ENCODE measurements around the gene ACTG1. TPM values are rescaled to one million over a fixed set of nuclear protein-coding genes. Genes with fewer than 3 reads are reported as not detected.
A peak's percentile ranks its signal among the peaks of the same experiment; 100 is the strongest.
"Not testable (repeated sequence)": the region's sequence is repeated elsewhere in the genome, so short reads cannot be mapped to it uniquely, and the experiment has no call there.

ACTG1 gene
- polyA plus RNA-seq, 1 donor, result 2,245 TPM

DNA sequence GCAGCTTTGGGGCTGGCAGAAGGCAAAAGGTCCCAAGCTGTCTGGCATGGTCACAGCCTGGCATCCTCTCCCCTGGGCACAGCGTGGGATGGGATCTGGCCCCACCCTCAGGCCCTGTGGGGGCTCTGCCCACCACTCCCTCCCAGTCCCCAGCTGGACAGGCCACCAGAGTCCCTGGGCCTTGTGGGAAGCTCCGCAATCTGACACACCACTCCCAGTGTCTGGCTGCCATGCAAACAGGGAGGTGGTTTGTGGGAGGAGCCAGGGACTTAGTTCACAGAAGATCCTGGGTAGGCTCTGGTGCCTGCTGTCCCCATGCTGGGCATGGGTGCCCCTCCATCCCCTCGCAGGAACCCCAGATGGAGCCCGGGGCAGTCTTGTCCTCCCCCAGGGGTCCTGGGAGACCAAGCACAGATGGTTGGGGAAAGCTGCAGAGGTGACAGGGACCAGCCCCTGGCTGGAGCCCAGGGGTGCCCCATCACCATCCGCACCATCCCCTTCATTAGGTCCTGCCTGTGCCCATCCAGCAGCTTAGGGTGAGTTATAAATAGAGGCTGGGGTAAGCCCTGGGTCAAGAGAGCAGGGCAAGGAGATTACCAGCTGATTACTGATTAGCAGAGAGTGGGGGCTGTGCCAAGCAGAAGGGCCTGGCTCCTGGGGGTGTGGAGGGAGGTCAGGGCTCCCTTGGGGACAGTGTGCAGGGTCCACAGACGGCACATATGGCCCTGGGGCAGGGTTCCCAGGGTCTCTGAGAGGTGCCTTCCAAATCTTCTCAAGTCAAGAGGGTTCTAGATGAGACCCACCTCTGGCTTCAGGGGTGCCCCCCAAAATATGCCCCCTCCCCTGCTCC, 21.8 kb upstream of the ACTG1 start:
- peaks cover 24% of the 10 kb centered on the region for H3K27me3 ChIP-seq (ENCODE audit: control insufficient read depth, insufficient read depth, low read length)
- no peak overlapping the region for H3K27ac ChIP-seq (ENCODE audit: low read length)
- H3K4me3 ChIP-seq (ENCODE audit: low read length), result no peak overlapping the region
- WGBS (ENCODE audit: insufficient coverage, low lambda C conversion rate), result no CpG with 5 or more reads among the region's 6 CpGs
- peaks cover 6% of the 10 kb centered on the region for H3K9me3 ChIP-seq (ENCODE audit: control insufficient read depth, low read depth, low read length)
- H3K36me3 ChIP-seq (ENCODE audit: control insufficient read depth, insufficient read depth, low read length), result peaks cover under 1% of the 10 kb centered on the region
- no peak for DNase-seq
- peaks cover 29% of the 10 kb centered on the region for H3K4me1 ChIP-seq (ENCODE audit: control insufficient read depth, insufficient read depth, low read length)

DNA sequence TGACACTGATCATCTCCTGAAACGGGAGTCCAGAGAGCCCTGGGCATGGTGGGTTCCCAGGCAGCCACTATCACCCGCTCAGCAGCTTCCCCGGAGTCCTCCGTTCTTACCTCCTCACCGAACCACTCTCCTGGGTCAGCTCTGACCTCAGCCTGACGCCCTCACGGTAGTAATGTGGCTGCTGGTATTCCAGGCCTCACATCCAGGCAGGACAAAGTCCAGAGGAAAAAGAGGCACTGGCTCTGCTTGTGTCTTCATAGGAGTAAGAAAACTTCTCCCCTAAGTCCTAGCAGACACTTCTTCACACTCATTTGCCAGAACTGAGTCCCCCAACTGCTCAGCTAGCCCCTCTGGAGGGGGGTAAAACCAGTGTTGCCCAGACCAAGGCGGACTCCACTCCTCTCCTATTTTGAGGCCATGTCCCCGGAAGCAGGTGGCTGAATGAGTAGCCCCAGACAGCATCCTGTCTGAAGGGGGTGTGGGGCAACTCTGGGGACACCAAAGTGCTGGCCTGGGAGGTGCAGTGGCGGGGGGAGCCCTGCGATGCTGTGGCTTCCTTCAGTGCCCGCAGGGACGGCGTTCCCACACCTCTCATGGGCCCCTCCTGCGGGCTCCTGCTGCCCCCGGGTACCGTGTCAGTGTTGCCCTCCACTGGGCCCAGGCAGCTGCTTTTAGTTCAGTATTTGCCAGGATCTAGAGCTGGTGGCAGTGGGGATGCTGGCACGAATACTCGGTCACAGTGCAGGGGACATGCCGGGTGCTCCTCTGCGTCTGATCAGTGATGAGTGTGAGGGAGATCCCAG, 20.9 kb upstream of the ACTG1 start:
- peak in 1 of 2 donors; percentile 68 for DNase-seq
- no CpG with 5 or more reads among the region's 21 CpGs for WGBS (ENCODE audit: insufficient coverage, low lambda C conversion rate)

GRCh38 chr17:81532490-81533287, 20.1 kb upstream of the ACTG1 start:
- no CpG with 5 or more reads among the region's 11 CpGs for WGBS (ENCODE audit: insufficient coverage, low lambda C conversion rate)
- Histone ChIP-seq H3K4me1 (ENCODE audit: control insufficient read depth, insufficient read depth, low read length) (peaks cover 26% of the 10 kb centered on the region), H3K36me3 (ENCODE audit: control insufficient read depth, insufficient read depth, low read length) (no peaks in the 10 kb centered on the region), H3K27ac (ENCODE audit: low read length) (no peak overlapping the region), H3K27me3 (ENCODE audit: control insufficient read depth, insufficient read depth, low read length) (peaks cover 40% of the 10 kb centered on the region), H3K4me3 (ENCODE audit: low read length) (no peak overlapping the region), H3K9me3 (ENCODE audit: control insufficient read depth, low read depth, low read length) (peaks cover 12% of the 10 kb centered on the region)
- no peak for DNase-seq

More for the DNA sequence above, 20.9 kb upstream of the ACTG1 start:
- peaks cover 33% of the 10 kb centered on the region for H3K27me3 ChIP-seq (ENCODE audit: control insufficient read depth, insufficient read depth, low read length)
- H3K9me3 ChIP-seq (ENCODE audit: control insufficient read depth, low read depth, low read length), result peaks cover 12% of the 10 kb centered on the region
- H3K36me3 ChIP-seq (ENCODE audit: control insufficient read depth, insufficient read depth, low read length), result no peaks in the 10 kb centered on the region
- H3K27ac ChIP-seq (ENCODE audit: low read length), result no peak overlapping the region
- H3K4me3 ChIP-seq (ENCODE audit: low read length), result no peak overlapping the region
- peaks cover 29% of the 10 kb centered on the region for H3K4me1 ChIP-seq (ENCODE audit: control insufficient read depth, insufficient read depth, low read length)

DNA sequence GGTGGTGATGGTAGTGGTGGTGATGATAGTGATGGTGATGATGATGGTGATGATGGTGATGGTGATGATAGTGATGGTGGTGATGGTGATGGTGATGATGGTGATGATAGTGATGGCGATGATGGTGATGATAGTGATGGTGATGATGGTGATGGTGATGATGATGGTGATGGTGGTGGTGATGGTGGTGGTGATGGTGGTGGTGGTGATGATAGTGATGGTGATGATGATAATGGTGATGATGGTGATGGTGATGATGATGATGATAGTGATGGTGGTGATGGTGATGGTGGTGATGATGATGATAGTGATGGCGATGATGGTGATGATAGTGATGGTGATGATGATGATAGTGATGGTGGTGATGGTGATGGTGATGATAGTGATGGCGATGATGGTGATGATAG, 19.4 kb upstream of the ACTG1 start:
- not testable (repeated sequence) for DNase-seq; H3K36me3 ChIP-seq (ENCODE audit: control insufficient read depth, insufficient read depth, low read length); H3K27ac ChIP-seq (ENCODE audit: low read length); H3K4me3 ChIP-seq (ENCODE audit: low read length)
- Histone ChIP-seq H3K4me1 (ENCODE audit: control insufficient read depth, insufficient read depth, low read length) (peaks cover 19% of the 10 kb centered on the region), H3K27me3 (ENCODE audit: control insufficient read depth, insufficient read depth, low read length) (peaks cover 40% of the 10 kb centered on the region), H3K9me3 (ENCODE audit: control insufficient read depth, low read depth, low read length) (peaks cover 12% of the 10 kb centered on the region)
- WGBS (ENCODE audit: insufficient coverage, low lambda C conversion rate), result 100% methylated on average over 2 of the region's 3 CpGs

- H3K27me3 ChIP-seq (ENCODE audit: control insufficient read depth, insufficient read depth, low read length), result peaks cover 38% of the 10 kb centered on the region
- H3K9me3 ChIP-seq (ENCODE audit: control insufficient read depth, low read depth, low read length), result not testable (repeated sequence)
- 80% methylated on average over 1 of the region's 6 CpGs for WGBS (ENCODE audit: insufficient coverage, low lambda C conversion rate)
Measured at GRCh38 chr17:81531013-81531412, 18.4 kb upstream of the ACTG1 start.

GRCh38 chr17:81529437-81529803, 16.8 kb upstream of the ACTG1 start:
- Histone ChIP-seq H3K36me3 (ENCODE audit: control insufficient read depth, insufficient read depth, low read length) (no peaks in the 10 kb centered on the region), H3K9me3 (ENCODE audit: control insufficient read depth, low read depth, low read length) (peaks cover 5% of the 10 kb centered on the region), H3K27ac (ENCODE audit: low read length) (no peak overlapping the region), H3K27me3 (ENCODE audit: control insufficient read depth, insufficient read depth, low read length) (peaks cover 36% of the 10 kb centered on the region), H3K4me1 (ENCODE audit: control insufficient read depth, insufficient read depth, low read length) (peaks cover 13% of the 10 kb centered on the region), H3K4me3 (ENCODE audit: low read length) (no peak overlapping the region)
- no peak for DNase-seq
- no CpG with 5 or more reads among the region's 6 CpGs for WGBS (ENCODE audit: insufficient coverage, low lambda C conversion rate)

More at GRCh38 chr17:81531013-81531412, 18.4 kb upstream of the ACTG1 start:
- not testable (repeated sequence) for H3K36me3 ChIP-seq (ENCODE audit: control insufficient read depth, insufficient read depth, low read length); H3K27ac ChIP-seq (ENCODE audit: low read length); H3K4me3 ChIP-seq (ENCODE audit: low read length); DNase-seq
- peaks cover 13% of the 10 kb centered on the region for H3K4me1 ChIP-seq (ENCODE audit: control insufficient read depth, insufficient read depth, low read length)

DNA sequence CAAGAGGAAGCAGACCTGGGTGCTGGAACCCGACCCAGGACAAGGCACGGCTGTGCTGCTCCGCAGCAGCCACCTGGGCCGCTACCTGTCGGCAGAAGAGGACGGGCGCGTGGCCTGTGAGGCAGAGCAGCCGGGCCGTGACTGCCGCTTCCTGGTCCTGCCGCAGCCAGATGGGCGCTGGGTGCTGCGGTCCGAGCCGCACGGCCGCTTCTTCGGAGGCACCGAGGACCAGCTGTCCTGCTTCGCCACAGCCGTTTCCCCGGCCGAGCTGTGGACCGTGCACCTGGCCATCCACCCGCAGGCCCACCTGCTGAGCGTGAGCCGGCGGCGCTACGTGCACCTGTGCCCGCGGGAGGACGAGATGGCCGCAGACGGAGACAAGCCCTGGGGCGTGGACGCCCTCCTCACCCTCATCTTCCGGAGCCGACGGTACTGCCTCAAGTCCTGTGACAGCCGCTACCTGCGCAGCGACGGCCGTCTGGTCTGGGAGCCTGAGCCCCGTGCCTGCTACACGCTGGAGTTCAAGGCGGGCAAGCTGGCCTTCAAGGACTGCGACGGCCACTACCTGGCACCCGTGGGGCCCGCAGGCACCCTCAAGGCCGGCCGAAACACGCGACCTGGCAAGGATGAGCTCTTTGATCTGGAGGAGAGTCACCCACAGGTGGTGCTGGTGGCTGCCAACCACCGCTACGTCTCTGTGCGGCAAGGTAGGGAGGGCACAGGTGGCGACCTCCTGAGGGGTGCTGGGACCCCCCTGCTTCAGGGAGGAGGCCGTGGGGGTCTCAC, 16.2 kb upstream of the ACTG1 start:
- Histone ChIP-seq H3K9me3 (ENCODE audit: control insufficient read depth, low read depth, low read length) (peaks cover 5% of the 10 kb centered on the region), H3K36me3 (ENCODE audit: control insufficient read depth, insufficient read depth, low read length) (no peaks in the 10 kb centered on the region), H3K4me1 (ENCODE audit: control insufficient read depth, insufficient read depth, low read length) (peaks cover 10% of the 10 kb centered on the region), H3K4me3 (ENCODE audit: low read length) (no peak overlapping the region), H3K27ac (ENCODE audit: low read length) (no peak overlapping the region), H3K27me3 (ENCODE audit: control insufficient read depth, insufficient read depth, low read length) (peaks cover 34% of the 10 kb centered on the region)
- no CpG with 5 or more reads among the region's 62 CpGs for WGBS (ENCODE audit: insufficient coverage, low lambda C conversion rate)
- DNase-seq, result no peak

DNA sequence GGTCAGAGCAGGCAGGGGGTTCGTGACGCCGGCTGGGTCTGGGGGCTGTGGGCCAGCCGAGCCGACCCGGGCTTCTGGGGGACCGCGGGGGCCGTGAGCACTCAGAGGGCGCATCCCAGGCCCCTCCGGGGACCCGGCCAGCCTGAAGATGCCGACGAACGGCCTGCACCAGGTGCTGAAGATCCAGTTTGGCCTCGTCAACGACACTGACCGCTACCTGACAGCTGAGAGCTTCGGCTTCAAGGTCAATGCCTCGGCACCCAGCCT, 15.7 kb upstream of the ACTG1 start:
- no peak overlapping the region for H3K27ac ChIP-seq (ENCODE audit: low read length)
- DNase-seq, result no peak
- peaks cover 34% of the 10 kb centered on the region for H3K27me3 ChIP-seq (ENCODE audit: control insufficient read depth, insufficient read depth, low read length)
- H3K4me3 ChIP-seq (ENCODE audit: low read length), result no peak overlapping the region
- H3K4me1 ChIP-seq (ENCODE audit: control insufficient read depth, insufficient read depth, low read length), result peaks cover 10% of the 10 kb centered on the region
- no peaks in the 10 kb centered on the region for H3K36me3 ChIP-seq (ENCODE audit: control insufficient read depth, insufficient read depth, low read length)
- WGBS (ENCODE audit: insufficient coverage, low lambda C conversion rate), result no CpG with 5 or more reads among the region's 20 CpGs
- peaks cover 5% of the 10 kb centered on the region for H3K9me3 ChIP-seq (ENCODE audit: control insufficient read depth, low read depth, low read length)

DNA sequence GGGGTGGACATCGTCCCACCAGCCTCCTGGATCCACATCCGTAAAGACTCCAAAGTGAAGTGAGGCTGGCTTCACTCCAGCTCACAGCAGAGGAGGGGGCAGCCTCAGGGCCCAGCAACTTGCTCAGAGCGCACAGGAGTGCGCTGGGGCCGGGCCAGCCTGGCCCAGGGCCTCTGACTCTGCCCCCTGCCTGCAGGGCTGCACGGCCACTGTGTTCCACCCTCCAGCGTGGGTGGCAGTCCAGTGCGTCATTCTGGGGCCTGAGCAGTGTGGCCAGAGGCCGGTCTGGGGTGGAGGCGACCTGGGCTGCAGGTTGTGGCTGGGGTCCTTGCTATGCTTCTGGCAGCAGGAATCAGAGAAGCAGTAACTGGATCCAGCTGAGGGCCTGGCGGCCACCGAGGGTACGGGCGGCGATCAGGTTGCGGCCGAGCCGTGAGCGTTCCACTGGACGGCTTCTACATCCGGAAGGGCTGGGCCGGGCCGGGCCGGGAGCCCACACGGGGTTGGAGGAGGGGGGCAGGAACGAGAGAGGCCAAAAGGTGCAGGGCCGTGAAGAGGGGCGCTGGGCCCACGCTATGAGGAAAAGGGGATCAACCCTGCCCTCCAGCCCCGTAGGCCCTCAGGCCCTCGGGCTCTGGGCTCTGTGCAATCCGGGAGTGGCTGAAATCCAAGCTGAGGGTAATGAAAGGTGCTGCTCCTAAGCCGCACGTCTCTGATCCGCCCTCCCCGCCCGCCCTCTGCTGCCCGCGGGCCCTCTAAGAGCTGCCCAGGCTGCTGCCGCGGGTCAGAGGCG, 15.2 kb upstream of the ACTG1 start, which contains the start of gene FSCN2:
Gene FSCN2, plus strand, starts transcription at position 787 of the 793 bp plus-strand sequence. CDS start 155 bp downstream, outside the sequence.
- Histone ChIP-seq H3K36me3 (ENCODE audit: control insufficient read depth, insufficient read depth, low read length) (no peaks in the 10 kb centered on the region), H3K4me3 (ENCODE audit: low read length) (no peak within 1 kb of the TSS), H3K4me1 (ENCODE audit: control insufficient read depth, insufficient read depth, low read length) (peaks cover 10% of the 10 kb centered on the region), H3K27me3 (ENCODE audit: control insufficient read depth, insufficient read depth, low read length) (peaks cover 34% of the 10 kb centered on the region), H3K27ac (ENCODE audit: low read length) (no peak within 1 kb of the TSS), H3K9me3 (ENCODE audit: control insufficient read depth, low read depth, low read length) (peaks cover 5% of the 10 kb centered on the region)
- DNase-seq, result no peak
- WGBS (ENCODE audit: insufficient coverage, low lambda C conversion rate), result no CpG with 5 or more reads among the region's 42 CpGs
